H9 (cell line): ENCODE measurements around the gene SHC1. TPM values are rescaled to one million over a fixed set of nuclear protein-coding genes. Genes with fewer than 3 reads are reported as not detected.

Experiments
- DNase-seq: peaks from one replicate; pipeline ENCODE4 v3.0.0-alpha.2; 2017
- H2AFZ ChIP-seq: one replicate; pipeline ENCODE4 v1.6.1; 2013; ENCODE audit warnings: mild to moderate bottlenecking, low read length, control low read depth, moderate library complexity
- H2AK5ac ChIP-seq: 2 replicates; pipeline ENCODE4 v1.6.1; 2013; ENCODE audit warnings: low read length, control low read depth, mixed read lengths; ENCODE audit not compliant: insufficient read length
- H2BK120ac ChIP-seq: one replicate; pipeline ENCODE4 v1.6.1; 2013; ENCODE audit warnings: low read depth, mild to moderate bottlenecking, low read length, control low read depth, inconsistent platforms; ENCODE audit not compliant: poor library complexity, severe bottlenecking
- H2BK12ac ChIP-seq: 2 replicates; pipeline ENCODE4 v1.6.1; 2013; ENCODE audit warnings: low read length, control low read depth, mixed read lengths, low read depth; ENCODE audit not compliant: insufficient read length
- H2BK15ac ChIP-seq: 2 replicates; pipeline ENCODE4 v1.6.1; 2013; ENCODE audit warnings: low read depth, low read length, control low read depth
- H2BK20ac ChIP-seq: one replicate; pipeline ENCODE4 v1.6.1; 2013; ENCODE audit warnings: low read depth, mild to moderate bottlenecking, low read length, control low read depth, inconsistent platforms; ENCODE audit not compliant: poor library complexity, severe bottlenecking
- H2BK5ac ChIP-seq: 2 replicates; pipeline ENCODE4 v1.6.1; 2013; ENCODE audit warnings: low read length, control low read depth, mixed read lengths; ENCODE audit not compliant: insufficient read length
- H3K14ac ChIP-seq: 2 replicates; pipeline ENCODE4 v1.6.1; 2013; ENCODE audit warnings: low read length, control low read depth; ENCODE audit not compliant: insufficient read depth
- H3K18ac ChIP-seq: 2 replicates; pipeline ENCODE4 v1.6.1; 2013; ENCODE audit warnings: low read depth, mild to moderate bottlenecking, mixed read lengths, low read length, control low read depth; ENCODE audit not compliant: insufficient read length
- H3K23ac ChIP-seq: 2 replicates; pipeline ENCODE4 v1.6.1; 2013; ENCODE audit warnings: low read length, control low read depth, mixed read lengths, low read depth; ENCODE audit not compliant: insufficient read length
- H3K23me2 ChIP-seq: 2 replicates; pipeline ENCODE4 v1.6.1; 2013; ENCODE audit warnings: low read depth, mild to moderate bottlenecking, mixed read lengths, low read length, control low read depth; ENCODE audit not compliant: insufficient read length, poor library complexity, severe bottlenecking
- H3K27ac ChIP-seq: 2 replicates; pipeline ENCODE4 v1.5.1; 2013; ENCODE audit warnings: low read length, control low read depth, mixed read lengths, low read depth; ENCODE audit not compliant: insufficient read length
- H3K27me3 ChIP-seq: 2 replicates; pipeline ENCODE4 v1.6.1; 2013; ENCODE audit warnings: low read length, control low read depth, inconsistent platforms; ENCODE audit not compliant: insufficient read depth
- H3K4ac ChIP-seq: 2 replicates; pipeline ENCODE4 v1.6.1; 2013; ENCODE audit warnings: low read depth, mild to moderate bottlenecking, control low read depth, inconsistent platforms, low read length, moderate library complexity
- H3K4me1 ChIP-seq: 2 replicates; pipeline ENCODE4 v1.6.1; 2013; ENCODE audit warnings: low read length, control low read depth, inconsistent platforms; ENCODE audit not compliant: insufficient read depth
- H3K4me2 ChIP-seq: 2 replicates; pipeline ENCODE4 v1.6.1; 2013; ENCODE audit warnings: low read length, control low read depth, mixed read lengths; ENCODE audit not compliant: insufficient read length, insufficient read depth
- H3K56ac ChIP-seq: 2 replicates; pipeline ENCODE4 v1.6.1; 2013; ENCODE audit warnings: low read depth, mild to moderate bottlenecking, mixed read lengths, low read length, control low read depth; ENCODE audit not compliant: insufficient read length
- H3K79me1 ChIP-seq: 2 replicates; pipeline ENCODE4 v1.6.1; 2013; ENCODE audit warnings: low read depth, mild to moderate bottlenecking, moderate library complexity, low read length, control low read depth, inconsistent platforms; ENCODE audit not compliant: insufficient read depth, poor library complexity, severe bottlenecking
- H3K79me2 ChIP-seq: 2 replicates; pipeline ENCODE4 v1.6.1; 2013; ENCODE audit warnings: low read length, control low read depth, inconsistent platforms; ENCODE audit not compliant: insufficient read depth
- H3K9ac ChIP-seq: 2 replicates; pipeline ENCODE4 v1.6.1; 2013; ENCODE audit warnings: low read length, control low read depth, mixed read lengths; ENCODE audit not compliant: insufficient read length; ENCODE audit errors: extremely low read depth
- H3K9me3 ChIP-seq: one replicate; pipeline ENCODE4 v1.6.1; 2013; ENCODE audit warnings: low read depth, low read length, inconsistent platforms; ENCODE audit not compliant: control insufficient read depth
- H3T11ph ChIP-seq: one replicate; pipeline ENCODE4 v1.6.1; 2013; ENCODE audit warnings: mild to moderate bottlenecking, low read length, control low read depth, inconsistent platforms
- H4K20me1 ChIP-seq: one replicate; pipeline ENCODE4 v1.6.1; 2013; ENCODE audit not compliant: control insufficient read depth, insufficient read length, insufficient read depth
- H4K5ac ChIP-seq: 2 replicates; pipeline ENCODE4 v1.6.1; 2013; ENCODE audit warnings: low read depth, mild to moderate bottlenecking, mixed read lengths, low read length, control low read depth; ENCODE audit not compliant: insufficient read length
- H4K8ac ChIP-seq: replicated peaks from 2 replicates; pipeline ENCODE4 v1.6.1; 2013; ENCODE audit warnings: low read length, control low read depth, mixed read lengths, low read depth; ENCODE audit not compliant: insufficient read length
- H4K91ac ChIP-seq: 2 replicates; pipeline ENCODE4 v1.6.1; 2013; ENCODE audit warnings: low read depth, mild to moderate bottlenecking, moderate library complexity, mixed read lengths, low read length, control low read depth; ENCODE audit not compliant: insufficient read length
- H3K27ac Mint-ChIP-seq, 3 experiments: 2 replicates in 2 of 3; 3 replicates in 1 of 3; pipeline ENCODE4 v1.8.0; 2020 to 2021; ENCODE audit warnings: mixed read lengths in 3 of 3, mild to moderate bottlenecking in 1 of 3, moderate library complexity in 1 of 3
- H3K27me3 Mint-ChIP-seq: 2 replicates; pipeline ENCODE4 v1.8.0; 2021; ENCODE audit warnings: low read depth, mild to moderate bottlenecking, moderate library complexity, mixed read lengths
- H3K36me3 Mint-ChIP-seq, 3 experiments: 2 replicates in 2 of 3; 3 replicates in 1 of 3; pipeline ENCODE4 v1.8.0; 2020 to 2021; ENCODE audit warnings: low read depth in 3 of 3, mixed read lengths in 3 of 3; ENCODE audit not compliant: insufficient read depth in 1 of 3
- H3K4me1 Mint-ChIP-seq, 2 experiments: 2 replicates each; pipeline ENCODE4 v1.8.0; 2020; ENCODE audit warnings: mixed read lengths in 2 of 2
- H3K4me3 Mint-ChIP-seq, 2 experiments: 2 replicates in 1 of 2; 3 replicates in 1 of 2; pipeline ENCODE4 v1.8.0; 2020 to 2021; ENCODE audit warnings: mild to moderate bottlenecking in 2 of 2, mixed read lengths in 2 of 2, moderate library complexity in 1 of 2
- H3K9me3 Mint-ChIP-seq, 2 experiments: 2 replicates in 1 of 2; 3 replicates in 1 of 2; pipeline ENCODE4 v1.8.0; 2020; ENCODE audit warnings: mild to moderate bottlenecking in 2 of 2, mixed read lengths in 2 of 2, moderate library complexity in 1 of 2
- CTCF ChIP-seq: fragments of 200-600 bp; sonication (generic); conservative IDR thresholded peaks from 3 replicates; pipeline ENCODE4 v1.8.0; 2021; ENCODE audit warnings: antibody characterized with exemption, mild to moderate bottlenecking
- WGBS: extraction: QIAGEN DNeasy Blood & Tissue Kit; methylation state at CpG from one replicate; pipeline ENCODE4 v1.1.7; 2013; ENCODE audit warnings: missing lambda C conversion rate, low lambda C conversion rate, mixed read lengths; ENCODE audit not compliant: insufficient read length; ENCODE audit errors: extremely low coverage; 5-methylcytosine and 5-hydroxymethylcytosine counted together
- total RNA-seq: library from RNA; stranded (reverse); gene quantifications from 2 replicates; pipeline ENCODE4 v1.2.1, GENCODE V29; 2021

The SHC1 gene
- total RNA-seq, 1 experiment from 2014 or later: 168 TPM

DNA sequence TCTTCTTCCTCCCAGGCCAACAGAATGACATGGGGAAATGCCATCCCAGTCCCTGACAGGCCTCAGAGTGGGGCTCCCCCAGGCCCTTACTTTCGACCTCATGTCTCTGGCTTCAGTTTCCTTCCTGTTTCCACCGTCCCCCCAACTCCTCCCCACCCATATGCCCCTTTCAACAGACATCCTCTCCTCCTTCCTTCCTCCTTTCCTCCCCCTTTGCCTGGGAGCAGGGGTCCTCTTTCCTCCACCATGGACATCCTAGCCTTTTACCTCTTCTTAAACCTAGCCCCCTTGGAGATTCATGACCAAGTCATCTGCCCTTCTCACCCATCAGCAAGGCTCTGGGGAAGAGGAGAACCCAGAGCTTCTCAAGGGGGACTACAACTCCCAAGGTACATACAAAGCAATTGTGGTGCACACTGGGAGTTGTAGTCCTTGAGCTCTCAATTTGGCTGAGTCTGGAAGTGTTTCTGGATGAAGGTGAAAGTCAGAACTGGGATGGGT is 36.1 kb upstream of the SHC1 start:
- no peak overlapping the region for H2BK120ac ChIP-seq
- TF ChIP-seq CTCF: no peak
- Mint-ChIP-seq H3K4me1 (peaks cover 42 to 57% of the 10 kb centered on the region in 2 experiments), H3K27me3 (no peaks in the 10 kb centered on the region), H3K4me3 (no peak overlapping the region; a peak in 1 of 5 replicates), H3K27ac (peak overlapping the region in 2 of 3 experiments; percentile 9 to 64; a peak in 4 of 7 replicates), H3K9me3 (no peaks in the 10 kb centered on the region; a peak in 1 of 5 replicates), H3K36me3 (no peaks in the 10 kb centered on the region; a peak in 2 of 7 replicates)
- no peaks in the 10 kb centered on the region; the same call in 1 of the 2 replicates for H3K79me2 ChIP-seq
- DNase-seq: no peak
- H4K5ac ChIP-seq: no peak overlapping the region
- H3K27me3 ChIP-seq: no peaks in the 10 kb centered on the region
- H2BK20ac ChIP-seq: no peak overlapping the region
- no peak overlapping the region for H2AFZ ChIP-seq
- no peak overlapping the region for H2BK5ac ChIP-seq
- peaks cover 5% of the 10 kb centered on the region; the same call in 1 of the 2 replicates for H3K4me1 ChIP-seq
- no peak overlapping the region for H3K4me2 ChIP-seq
- H3K14ac ChIP-seq: no peak overlapping the region
- no peak overlapping the region for H4K91ac ChIP-seq
- H3K9ac ChIP-seq: no peak overlapping the region
- no peak overlapping the region for H4K8ac ChIP-seq
- H3K27ac ChIP-seq: no peak overlapping the region
- no peaks in the 10 kb centered on the region for H3K9me3 ChIP-seq
- no peak overlapping the region for H2BK15ac ChIP-seq
- H3T11ph ChIP-seq: no peak overlapping the region
- H3K23me2 ChIP-seq: peaks cover 13% of the 10 kb centered on the region
- WGBS: no CpG with 5 or more reads among the region's 2 CpGs
- no peak overlapping the region for H3K4ac ChIP-seq
- no peak overlapping the region for H2BK12ac ChIP-seq
- no peak overlapping the region for H3K56ac ChIP-seq
- H3K18ac ChIP-seq: no peak overlapping the region
- H3K23ac ChIP-seq: no peak overlapping the region
- H2AK5ac ChIP-seq: no peak overlapping the region
- H4K20me1 ChIP-seq: no peaks in the 10 kb centered on the region
- H3K79me1 ChIP-seq: no peaks in the 10 kb centered on the region
